ENCODE results near the gene GABRA5.

DNA sequence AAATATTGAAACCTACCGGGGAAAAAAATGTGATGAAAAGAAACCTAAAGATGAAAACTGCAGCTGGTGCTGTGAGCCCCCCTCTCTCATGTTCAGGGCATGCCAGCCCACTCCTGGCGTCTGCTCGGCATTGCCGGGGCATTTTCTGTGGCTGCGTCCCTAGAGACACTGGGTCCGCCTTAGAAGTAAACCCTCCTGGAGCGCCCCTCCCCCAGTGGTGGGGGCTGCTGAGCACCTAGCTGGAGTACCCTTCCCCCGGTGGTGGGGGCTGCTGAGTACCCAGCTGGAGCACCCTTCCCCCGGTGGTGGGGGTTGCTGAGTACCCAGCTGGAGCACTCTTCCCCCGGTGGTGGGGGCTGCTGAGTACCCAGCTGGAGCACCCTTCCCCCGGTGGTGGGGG is 24.5 kb upstream of the GABRA5 start:
- TF ChIP-seq, protein P1, sequence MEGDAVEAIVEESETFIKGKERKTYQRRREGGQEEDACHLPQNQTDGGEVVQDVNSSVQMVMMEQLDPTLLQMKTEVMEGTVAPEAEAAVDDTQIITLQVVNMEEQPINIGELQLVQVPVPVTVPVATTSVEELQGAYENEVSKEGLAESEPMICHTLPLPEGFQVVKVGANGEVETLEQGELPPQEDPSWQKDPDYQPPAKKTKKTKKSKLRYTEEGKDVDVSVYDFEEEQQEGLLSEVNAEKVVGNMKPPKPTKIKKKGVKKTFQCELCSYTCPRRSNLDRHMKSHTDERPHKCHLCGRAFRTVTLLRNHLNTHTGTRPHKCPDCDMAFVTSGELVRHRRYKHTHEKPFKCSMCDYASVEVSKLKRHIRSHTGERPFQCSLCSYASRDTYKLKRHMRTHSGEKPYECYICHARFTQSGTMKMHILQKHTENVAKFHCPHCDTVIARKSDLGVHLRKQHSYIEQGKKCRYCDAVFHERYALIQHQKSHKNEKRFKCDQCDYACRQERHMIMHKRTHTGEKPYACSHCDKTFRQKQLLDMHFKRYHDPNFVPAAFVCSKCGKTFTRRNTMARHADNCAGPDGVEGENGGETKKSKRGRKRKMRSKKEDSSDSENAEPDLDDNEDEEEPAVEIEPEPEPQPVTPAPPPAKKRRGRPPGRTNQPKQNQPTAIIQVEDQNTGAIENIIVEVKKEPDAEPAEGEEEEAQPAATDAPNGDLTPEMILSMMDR (conservative IDR thresholded peaks at IDR 0.05; ENCODE audit: low read length) = no peak
- TF ChIP-seq EZH2phosphoT487 (IDR thresholded peaks at IDR 0.05; ENCODE audit: borderline replicate concordance) = no peak

Data from Loucy (cell line).